ENCODE data around the gene ABHD12B.

The ABHD12B gene

GRCh38 chr14:50924236-50924635 lies 52.4 kb downstream of the ABHD12B start:
- no peak overlapping the region for H3K9ac ChIP-seq (ENCODE audit: low read length)

GRCh38 chr14:50924843-50925242 lies 53.0 kb downstream of the ABHD12B start:
- no peak overlapping the region for H3K27ac ChIP-seq (ENCODE audit: low read depth, low read length)
- H3K9ac ChIP-seq (ENCODE audit: low read length): no peak overlapping the region
- no peak overlapping the region for H3K4me3 ChIP-seq (ENCODE audit: low read length)
- H3K36me3 ChIP-seq (ENCODE audit: control insufficient read depth, insufficient read depth, low read length): no peaks in the 10 kb centered on the region
- H2BK120ac ChIP-seq (ENCODE audit: low read depth, low read length): no peak overlapping the region
- H3K4me1 ChIP-seq (ENCODE audit: control insufficient read depth, low read depth, low read length): no peaks in the 10 kb centered on the region
- H4K8ac ChIP-seq (ENCODE audit: low read depth, low read length): no peak overlapping the region
- H3K18ac ChIP-seq (ENCODE audit: low read length): no peak overlapping the region
- H4K5ac ChIP-seq (ENCODE audit: low read length): no peak overlapping the region
- WGBS (ENCODE audit: extremely low coverage, insufficient coverage, low lambda C conversion rate): no CpG with 5 or more reads among the region's 4 CpGs
- H2AK5ac ChIP-seq (ENCODE audit: low read length): no peak overlapping the region
- no peak overlapping the region for H3K4me2 ChIP-seq (ENCODE audit: low read length)
- no peak overlapping the region for H2BK15ac ChIP-seq (replicated peaks; ENCODE audit: low read depth)
- DNase-seq: no peak
- no peak overlapping the region for H3K4ac ChIP-seq (ENCODE audit: low read depth, low read length)
- no peak overlapping the region for H3K23ac ChIP-seq (ENCODE audit: low read length)
- H2BK5ac ChIP-seq (ENCODE audit: low read length): no peak overlapping the region
- H3K79me1 ChIP-seq (ENCODE audit: low read length): no peaks in the 10 kb centered on the region
- H3K79me2 ChIP-seq (ENCODE audit: control insufficient read depth, insufficient read depth, low read length): no peaks in the 10 kb centered on the region
- H3K56ac ChIP-seq (ENCODE audit: low read length): no peak overlapping the region
- H3K27me3 ChIP-seq (ENCODE audit: insufficient read depth, low read length, poor library complexity): no peaks in the 10 kb centered on the region

More at GRCh38 chr14:50924236-50924635, 52.4 kb downstream of the ABHD12B start:
- no peak overlapping the region for H2BK5ac ChIP-seq (ENCODE audit: low read length)
- no peak overlapping the region for H2BK120ac ChIP-seq (ENCODE audit: low read depth, low read length)
- no peaks in the 10 kb centered on the region for H3K79me1 ChIP-seq (ENCODE audit: low read length)
- no peak overlapping the region for H3K18ac ChIP-seq (ENCODE audit: low read length)
- H4K8ac ChIP-seq (ENCODE audit: low read depth, low read length): no peak overlapping the region
- no peak overlapping the region for H3K4me2 ChIP-seq (ENCODE audit: low read length)
- H3K4me1 ChIP-seq (ENCODE audit: control insufficient read depth, low read depth, low read length): no peaks in the 10 kb centered on the region
- H3K79me2 ChIP-seq (ENCODE audit: control insufficient read depth, insufficient read depth, low read length): no peaks in the 10 kb centered on the region
- H3K36me3 ChIP-seq (ENCODE audit: control insufficient read depth, insufficient read depth, low read length): no peaks in the 10 kb centered on the region
- no peaks in the 10 kb centered on the region for H3K27me3 ChIP-seq (ENCODE audit: insufficient read depth, low read length, poor library complexity)
- H2BK15ac ChIP-seq (replicated peaks; ENCODE audit: low read depth): no peak overlapping the region
- 100% methylated on average over 1 of the region's 6 CpGs for WGBS (ENCODE audit: extremely low coverage, insufficient coverage, low lambda C conversion rate)
- no peak for DNase-seq
- no peak overlapping the region for H3K23ac ChIP-seq (ENCODE audit: low read length)
- H3K4ac ChIP-seq (ENCODE audit: low read depth, low read length): no peak overlapping the region
- H3K4me3 ChIP-seq (ENCODE audit: low read length): no peak overlapping the region
- no peak overlapping the region for H3K27ac ChIP-seq (ENCODE audit: low read depth, low read length)
- H3K56ac ChIP-seq (ENCODE audit: low read length): no peak overlapping the region
- no peak overlapping the region for H4K5ac ChIP-seq (ENCODE audit: low read length)
- H2AK5ac ChIP-seq (ENCODE audit: low read length): no peak overlapping the region

GRCh38 chr14:50926851-50927386 lies 55.1 kb downstream of the ABHD12B start:
- no peak overlapping the region for H3K18ac ChIP-seq (ENCODE audit: low read length)
- no peak overlapping the region for H4K8ac ChIP-seq (ENCODE audit: low read depth, low read length)
- no peak overlapping the region for H3K9ac ChIP-seq (ENCODE audit: low read length)
- H3K27me3 ChIP-seq (ENCODE audit: insufficient read depth, low read length, poor library complexity): no peaks in the 10 kb centered on the region
- no peak overlapping the region for H3K23ac ChIP-seq (ENCODE audit: low read length)
- no peak for DNase-seq
- no peaks in the 10 kb centered on the region for H3K79me2 ChIP-seq (ENCODE audit: control insufficient read depth, insufficient read depth, low read length)
- no peak overlapping the region for H2AK5ac ChIP-seq (ENCODE audit: low read length)
- H3K79me1 ChIP-seq (ENCODE audit: low read length): no peaks in the 10 kb centered on the region
- no peak overlapping the region for H2BK15ac ChIP-seq (replicated peaks; ENCODE audit: low read depth)
- H2BK120ac ChIP-seq (ENCODE audit: low read depth, low read length): no peak overlapping the region
- H3K36me3 ChIP-seq (ENCODE audit: control insufficient read depth, insufficient read depth, low read length): peaks cover 1% of the 10 kb centered on the region
- no peak overlapping the region for H3K4me3 ChIP-seq (ENCODE audit: low read length)
- no peak overlapping the region for H3K56ac ChIP-seq (ENCODE audit: low read length)
- no peak overlapping the region for H2BK5ac ChIP-seq (ENCODE audit: low read length)
- no peak overlapping the region for H3K27ac ChIP-seq (ENCODE audit: low read depth, low read length)
- no peak overlapping the region for H3K4ac ChIP-seq (ENCODE audit: low read depth, low read length)
- no CpG with 5 or more reads among the region's 3 CpGs for WGBS (ENCODE audit: extremely low coverage, insufficient coverage, low lambda C conversion rate)
- no peak overlapping the region for H4K5ac ChIP-seq (ENCODE audit: low read length)
- no peak overlapping the region for H3K4me2 ChIP-seq (ENCODE audit: low read length)
- H3K4me1 ChIP-seq (ENCODE audit: control insufficient read depth, low read depth, low read length): no peaks in the 10 kb centered on the region

- no peak overlapping the region for H2AK5ac ChIP-seq (ENCODE audit: low read length)
- H3K4me3 ChIP-seq (ENCODE audit: low read length): no peak overlapping the region
- H3K18ac ChIP-seq (ENCODE audit: low read length): no peak overlapping the region
- H3K79me2 ChIP-seq (ENCODE audit: control insufficient read depth, insufficient read depth, low read length): no peaks in the 10 kb centered on the region
- peaks cover 1% of the 10 kb centered on the region for H3K36me3 ChIP-seq (ENCODE audit: control insufficient read depth, insufficient read depth, low read length)
- H3K23ac ChIP-seq (ENCODE audit: low read length): no peak overlapping the region
- no peak overlapping the region for H3K4me2 ChIP-seq (ENCODE audit: low read length)
- H3K4ac ChIP-seq (ENCODE audit: low read depth, low read length): no peak overlapping the region
- no peak for DNase-seq
- H3K56ac ChIP-seq (ENCODE audit: low read length): no peak overlapping the region
- no peak overlapping the region for H3K27ac ChIP-seq (ENCODE audit: low read depth, low read length)
- no CpG with 5 or more reads among the region's 6 CpGs for WGBS (ENCODE audit: extremely low coverage, insufficient coverage, low lambda C conversion rate)
- no peaks in the 10 kb centered on the region for H3K27me3 ChIP-seq (ENCODE audit: insufficient read depth, low read length, poor library complexity)
- no peaks in the 10 kb centered on the region for H3K79me1 ChIP-seq (ENCODE audit: low read length)
- H2BK5ac ChIP-seq (ENCODE audit: low read length): no peak overlapping the region
- H3K4me1 ChIP-seq (ENCODE audit: control insufficient read depth, low read depth, low read length): no peaks in the 10 kb centered on the region
- H4K5ac ChIP-seq (ENCODE audit: low read length): no peak overlapping the region
- no peak overlapping the region for H2BK15ac ChIP-seq (replicated peaks; ENCODE audit: low read depth)
- no peak overlapping the region for H4K8ac ChIP-seq (ENCODE audit: low read depth, low read length)
- no peak overlapping the region for H3K9ac ChIP-seq (ENCODE audit: low read length)
- no peak overlapping the region for H2BK120ac ChIP-seq (ENCODE audit: low read depth, low read length)
Observed at GRCh38 chr14:50928002-50928635, 56.3 kb downstream of the ABHD12B start.

GRCh38 chr14:50929506-50929905 lies 57.7 kb downstream of the ABHD12B start:
- Histone ChIP-seq H3K4me2 (ENCODE audit: low read length) (no peak overlapping the region), H3K4me1 (ENCODE audit: control insufficient read depth, low read depth, low read length) (no peaks in the 10 kb centered on the region), H3K4me3 (ENCODE audit: low read length) (no peak overlapping the region), H3K79me2 (ENCODE audit: control insufficient read depth, insufficient read depth, low read length) (no peaks in the 10 kb centered on the region), H3K4ac (ENCODE audit: low read depth, low read length) (no peak overlapping the region), H3K36me3 (ENCODE audit: control insufficient read depth, insufficient read depth, low read length) (peaks cover 1% of the 10 kb centered on the region), H3K56ac (ENCODE audit: low read length) (no peak overlapping the region), H3K27me3 (ENCODE audit: insufficient read depth, low read length, poor library complexity) (no peaks in the 10 kb centered on the region), H3K18ac (ENCODE audit: low read length) (no peak overlapping the region), H3K23ac (ENCODE audit: low read length) (no peak overlapping the region), H2BK15ac (replicated peaks; ENCODE audit: low read depth) (no peak overlapping the region), H2BK120ac (ENCODE audit: low read depth, low read length) (no peak overlapping the region), H2AK5ac (ENCODE audit: low read length) (no peak overlapping the region), H4K8ac (ENCODE audit: low read depth, low read length) (no peak overlapping the region), H3K27ac (ENCODE audit: low read depth, low read length) (no peak overlapping the region), H3K9ac (ENCODE audit: low read length) (no peak overlapping the region), H4K5ac (ENCODE audit: low read length) (no peak overlapping the region), H3K79me1 (ENCODE audit: low read length) (no peaks in the 10 kb centered on the region), H2BK5ac (ENCODE audit: low read length) (no peak overlapping the region)
- DNase-seq: no peak
- no CpG with 5 or more reads among the region's 2 CpGs for WGBS (ENCODE audit: extremely low coverage, insufficient coverage, low lambda C conversion rate)

GRCh38 chr14:50931559-50931958 lies 59.7 kb downstream of the ABHD12B start:
- no peaks in the 10 kb centered on the region for H3K4me1 ChIP-seq (ENCODE audit: control insufficient read depth, low read depth, low read length)
- H3K18ac ChIP-seq (ENCODE audit: low read length): no peak overlapping the region
- H3K56ac ChIP-seq (ENCODE audit: low read length): no peak overlapping the region
- H3K23ac ChIP-seq (ENCODE audit: low read length): no peak overlapping the region
- no peak for DNase-seq
- H3K79me1 ChIP-seq (ENCODE audit: low read length): no peaks in the 10 kb centered on the region
- no peak overlapping the region for H3K9ac ChIP-seq (ENCODE audit: low read length)
- no peak overlapping the region for H4K5ac ChIP-seq (ENCODE audit: low read length)
- peaks cover 1% of the 10 kb centered on the region for H3K36me3 ChIP-seq (ENCODE audit: control insufficient read depth, insufficient read depth, low read length)
- no peak overlapping the region for H2AK5ac ChIP-seq (ENCODE audit: low read length)
- no CpG with 5 or more reads among the region's 3 CpGs for WGBS (ENCODE audit: extremely low coverage, insufficient coverage, low lambda C conversion rate)
- H3K27ac ChIP-seq (ENCODE audit: low read depth, low read length): no peak overlapping the region
- no peak overlapping the region for H2BK5ac ChIP-seq (ENCODE audit: low read length)
- no peak overlapping the region for H4K8ac ChIP-seq (ENCODE audit: low read depth, low read length)
- no peak overlapping the region for H2BK120ac ChIP-seq (ENCODE audit: low read depth, low read length)
- H3K79me2 ChIP-seq (ENCODE audit: control insufficient read depth, insufficient read depth, low read length): no peaks in the 10 kb centered on the region
- H3K4ac ChIP-seq (ENCODE audit: low read depth, low read length): no peak overlapping the region
- no peak overlapping the region for H3K4me3 ChIP-seq (ENCODE audit: low read length)
- no peak overlapping the region for H2BK15ac ChIP-seq (replicated peaks; ENCODE audit: low read depth)
- no peak overlapping the region for H3K4me2 ChIP-seq (ENCODE audit: low read length)
- no peaks in the 10 kb centered on the region for H3K27me3 ChIP-seq (ENCODE audit: insufficient read depth, low read length, poor library complexity)
